Neural crest cell (in vitro differentiated cells): ENCODE data around the gene SLIT3. TPM values are rescaled to one million over a fixed set of nuclear protein-coding genes. Genes with fewer than 3 reads are reported as not detected.

Source experiments
- DNase-seq: peaks from one replicate; pipeline ENCODE4 v3.0.0; 2021; ENCODE audit warnings: low read depth, mixed read lengths, low spot score
- H3K27ac Mint-ChIP-seq: one replicate; pipeline ENCODE4 v1.8.0; 2021; ENCODE audit warnings: mild to moderate bottlenecking, mixed read lengths; ENCODE audit not compliant: unreplicated experiment
- H3K27me3 Mint-ChIP-seq: 2 replicates; pipeline ENCODE4 v1.8.0; 2021; ENCODE audit warnings: low read depth, mild to moderate bottlenecking, mixed read lengths
- H3K36me3 Mint-ChIP-seq: 2 replicates; pipeline ENCODE4 v1.8.0; 2021; ENCODE audit warnings: low read depth, mild to moderate bottlenecking, mixed read lengths
- H3K4me1 Mint-ChIP-seq: 2 replicates; pipeline ENCODE4 v1.8.0; 2021; ENCODE audit warnings: mixed read lengths
- H3K4me3 Mint-ChIP-seq: one replicate; pipeline ENCODE4 v1.8.0; 2021; ENCODE audit warnings: mild to moderate bottlenecking, mixed read lengths
- H3K9me3 Mint-ChIP-seq: 2 replicates; pipeline ENCODE4 v1.8.0; 2021; ENCODE audit warnings: mixed read lengths
- total RNA-seq: library from RNA; stranded (reverse); gene quantifications from 2 replicates; pipeline ENCODE4 v1.2.1, GENCODE V29; 2021
- TF ChIP-seq, protein P1 (sequence below): fragments of 200-600 bp; sonication (generic); conservative IDR thresholded peaks from 2 replicates; pipeline ENCODE4 v1.5.0; 2021; ENCODE audit warnings: antibody characterized with exemption, mild to moderate bottlenecking

SLIT3 gene
- total RNA-seq, 1 donor from 2014 or later = 13.3 TPM

- Mint-ChIP-seq H3K4me3 (no peak overlapping the region), H3K9me3 (no peaks in the 10 kb centered on the region), H3K4me1 (no peaks in the 10 kb centered on the region), H3K27me3 (no peaks in the 10 kb centered on the region), H3K27ac (no peak overlapping the region), H3K36me3 (no peaks in the 10 kb centered on the region)
- DNase-seq = no peak
- TF ChIP-seq, protein P1, sequence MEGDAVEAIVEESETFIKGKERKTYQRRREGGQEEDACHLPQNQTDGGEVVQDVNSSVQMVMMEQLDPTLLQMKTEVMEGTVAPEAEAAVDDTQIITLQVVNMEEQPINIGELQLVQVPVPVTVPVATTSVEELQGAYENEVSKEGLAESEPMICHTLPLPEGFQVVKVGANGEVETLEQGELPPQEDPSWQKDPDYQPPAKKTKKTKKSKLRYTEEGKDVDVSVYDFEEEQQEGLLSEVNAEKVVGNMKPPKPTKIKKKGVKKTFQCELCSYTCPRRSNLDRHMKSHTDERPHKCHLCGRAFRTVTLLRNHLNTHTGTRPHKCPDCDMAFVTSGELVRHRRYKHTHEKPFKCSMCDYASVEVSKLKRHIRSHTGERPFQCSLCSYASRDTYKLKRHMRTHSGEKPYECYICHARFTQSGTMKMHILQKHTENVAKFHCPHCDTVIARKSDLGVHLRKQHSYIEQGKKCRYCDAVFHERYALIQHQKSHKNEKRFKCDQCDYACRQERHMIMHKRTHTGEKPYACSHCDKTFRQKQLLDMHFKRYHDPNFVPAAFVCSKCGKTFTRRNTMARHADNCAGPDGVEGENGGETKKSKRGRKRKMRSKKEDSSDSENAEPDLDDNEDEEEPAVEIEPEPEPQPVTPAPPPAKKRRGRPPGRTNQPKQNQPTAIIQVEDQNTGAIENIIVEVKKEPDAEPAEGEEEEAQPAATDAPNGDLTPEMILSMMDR = no peak
These were observed 633.6 kb downstream of the SLIT3 start for GRCh38 chr5:168667301-168667840.

DNA sequence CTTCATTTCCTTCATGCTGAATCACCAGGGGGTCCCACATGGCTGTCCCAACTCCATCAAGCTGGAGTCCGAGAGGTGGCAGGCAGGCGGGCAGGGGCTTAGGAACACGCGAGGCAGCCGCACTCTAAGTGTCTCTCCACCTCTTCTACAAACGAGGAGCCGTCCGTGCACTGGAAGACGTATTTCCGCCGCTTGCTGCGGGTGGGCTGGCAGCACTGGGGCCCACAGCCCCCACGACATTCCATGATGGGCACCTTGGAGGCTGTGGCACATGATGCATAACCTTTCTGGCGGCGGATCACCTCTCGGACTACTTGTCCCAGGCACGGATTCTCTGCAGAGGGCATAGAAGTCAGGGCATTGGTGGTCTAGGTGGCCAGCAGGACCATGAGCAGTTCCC lies 634.6 kb downstream of the SLIT3 start:
- no peak for DNase-seq
- Mint-ChIP-seq H3K36me3 (no peaks in the 10 kb centered on the region), H3K27ac (no peak overlapping the region), H3K4me1 (no peaks in the 10 kb centered on the region), H3K9me3 (no peaks in the 10 kb centered on the region), H3K4me3 (no peak overlapping the region), H3K27me3 (no peaks in the 10 kb centered on the region)
- TF ChIP-seq, protein P1 = no peak

- H3K9me3 Mint-ChIP-seq = no peaks in the 10 kb centered on the region
- no peaks in the 10 kb centered on the region for H3K36me3 Mint-ChIP-seq
- H3K27me3 Mint-ChIP-seq = no peaks in the 10 kb centered on the region
- H3K4me1 Mint-ChIP-seq = no peaks in the 10 kb centered on the region
- no peak overlapping the region for H3K27ac Mint-ChIP-seq
- no peak overlapping the region for H3K4me3 Mint-ChIP-seq
- no peak for DNase-seq
- TF ChIP-seq, protein P1 = no peak
These were observed 637.5 kb downstream of the SLIT3 start for GRCh38 chr5:168663276-168664004.

- Mint-ChIP-seq H3K27ac (no peak overlapping the region), H3K4me3 (no peak overlapping the region), H3K9me3 (no peaks in the 10 kb centered on the region), H3K4me1 (no peaks in the 10 kb centered on the region), H3K36me3 (no peaks in the 10 kb centered on the region), H3K27me3 (no peaks in the 10 kb centered on the region)
- DNase-seq = no peak
- TF ChIP-seq, protein P1 = no peak
These were observed 639.1 kb downstream of the SLIT3 start for GRCh38 chr5:168661593-168662485.

- H3K4me1 Mint-ChIP-seq = no peaks in the 10 kb centered on the region
- no peaks in the 10 kb centered on the region for H3K27me3 Mint-ChIP-seq
- no peak overlapping the region for H3K4me3 Mint-ChIP-seq
- no peaks in the 10 kb centered on the region for H3K9me3 Mint-ChIP-seq
- H3K36me3 Mint-ChIP-seq = no peaks in the 10 kb centered on the region
- TF ChIP-seq, protein P1 = no peak
- H3K27ac Mint-ChIP-seq = no peak overlapping the region
- no peak for DNase-seq
These were observed 640.2 kb downstream of the SLIT3 start for GRCh38 chr5:168660691-168661090.
